GM18499 (cell line): ENCODE data around the gene RCAN2.

Experiments used
- ATAC-seq: cut with Tn5 transposase; IDR thresholded peaks from one replicate; pipeline ENCODE4 v1.9.1; 2021; ENCODE audit warnings: moderate number of reproducible peaks; ENCODE audit not compliant: insufficient read depth, unreplicated experiment

Gene RCAN2

GRCh38 chr6:46271107-46271506 lies 220.1 kb downstream of the RCAN2 start:
- no peak for ATAC-seq

- no peak for ATAC-seq
These were observed 220.9 kb downstream of the RCAN2 start for GRCh38 chr6:46270336-46270735.

GRCh38 chr6:46269447-46270229 lies 221.6 kb downstream of the RCAN2 start:
- no peak for ATAC-seq

GRCh38 chr6:46267515-46267914 lies 223.7 kb downstream of the RCAN2 start:
- ATAC-seq, result no peak

- no peak for ATAC-seq
These were observed 225.9 kb downstream of the RCAN2 start for GRCh38 chr6:46265373-46265772.

- no peak for ATAC-seq
These were observed 227.6 kb downstream of the RCAN2 start for GRCh38 chr6:46263707-46264086.

GRCh38 chr6:46262928-46263706 lies 228.1 kb downstream of the RCAN2 start:
- no peak for ATAC-seq

GRCh38 chr6:46258249-46258648 lies 233.0 kb downstream of the RCAN2 start:
- no peak for ATAC-seq

- no peak for ATAC-seq
These were observed 235.7 kb downstream of the RCAN2 start for GRCh38 chr6:46255528-46255927.

- ATAC-seq, result no peak
These were observed 236.3 kb downstream of the RCAN2 start for GRCh38 chr6:46254946-46255345.

GRCh38 chr6:46254331-46254730 lies 236.9 kb downstream of the RCAN2 start:
- ATAC-seq, result no peak

- no peak for ATAC-seq
These were observed 239.5 kb downstream of the RCAN2 start for GRCh38 chr6:46251583-46252339.

- ATAC-seq, result no peak
These were observed 243.1 kb downstream of the RCAN2 start for GRCh38 chr6:46248143-46248542.

- no peak for ATAC-seq
These were observed 244.5 kb downstream of the RCAN2 start for GRCh38 chr6:46246727-46247126.

- ATAC-seq, result no peak
These were observed 245.2 kb downstream of the RCAN2 start for GRCh38 chr6:46246081-46246480.

- no peak for ATAC-seq
These were observed 246.6 kb downstream of the RCAN2 start for GRCh38 chr6:46244670-46245069.

GRCh38 chr6:46243754-46244153 lies 247.5 kb downstream of the RCAN2 start:
- no peak for ATAC-seq

- no peak for ATAC-seq
These were observed 248.3 kb downstream of the RCAN2 start for GRCh38 chr6:46242921-46243320.

GRCh38 chr6:46240866-46241565 lies 250.2 kb downstream of the RCAN2 start:
- ATAC-seq, result no peak

GRCh38 chr6:46236752-46237151 lies 254.5 kb downstream of the RCAN2 start:
- no peak for ATAC-seq
